ENCODE measurements around the gene C17orf78. TPM values are rescaled to one million over a fixed set of nuclear protein-coding genes. Genes with fewer than 3 reads are reported as not detected.

C17orf78 gene
- total and polyA plus RNA-seq, 2 of the 8 experiments (the other 6 are each of a cell fraction or from before 2014, with no cell fraction given): not detected

- TF ChIP-seq RNF2 (IDR thresholded peaks at IDR 0.05; ENCODE audit: borderline replicate concordance, low read depth, low read length, missing control alignments, poor library complexity, severe bottlenecking) (no peak), SP4 (IDR thresholded peaks at IDR 0.05; ENCODE audit: low read length) (0 out of 2 replicates have a peak, but pooled peaks have one; percentile 73), SUZ12 (IDR thresholded peaks at IDR 0.05; ENCODE audit: low read length) (no peak), NANOG (IDR thresholded peaks at IDR 0.05; ENCODE audit: insufficient read depth, low read depth, low read length, poor library complexity, severe bottlenecking) (no peak), GABPA (IDR thresholded peaks at IDR 0.05; ENCODE audit: borderline replicate concordance, insufficient read depth, low read length) (no peak), CHD2 (IDR thresholded peaks at IDR 0.05; ENCODE audit: low read length) (no peak), PHF8 (conservative IDR thresholded peaks at IDR 0.05; ENCODE audit: low read depth, low read length) (no peak), EGR1 (IDR thresholded peaks at IDR 0.05; ENCODE audit: borderline replicate concordance, low read depth, low read length) (no peak), CEBPB (IDR thresholded peaks at IDR 0.05; ENCODE audit: low read depth, low read length) (no peak), YY1 (IDR thresholded peaks at IDR 0.05; ENCODE audit: low read depth, low read length) (no peak), JUND (IDR thresholded peaks at IDR 0.05; ENCODE audit: low read length) (no peak), TEAD4 (IDR thresholded peaks at IDR 0.05; ENCODE audit: low read depth, low read length) (no peak), RXRA (IDR thresholded peaks at IDR 0.05; ENCODE audit: insufficient read depth, low read depth, low read length) (no peak), ZNF274 (IDR thresholded peaks at IDR 0.05; ENCODE audit: borderline replicate concordance, extremely low read depth, low read length) (no peak), E2F6 (IDR thresholded peaks at IDR 0.05) (no peak), BACH1 (IDR thresholded peaks at IDR 0.05; ENCODE audit: low read length) (0 out of 2 replicates have a peak, but pooled peaks have one; percentile 11), MAX (IDR thresholded peaks at IDR 0.05) (peak; percentile 85), POLR2AphosphoS5 (IDR thresholded peaks at IDR 0.05; ENCODE audit: low read depth, low read length) (peak; percentile 77), RFX5 (IDR thresholded peaks at IDR 0.05; ENCODE audit: borderline replicate concordance, low read depth, low read length) (no peak), BCL11A (IDR thresholded peaks at IDR 0.05; ENCODE audit: low read depth in 2 of 2, low read length in 2 of 2) (no peak), CBX5 (IDR thresholded peaks at IDR 0.05; ENCODE audit: low read depth, low read length) (no peak), SIRT6 (IDR thresholded peaks at IDR 0.05; ENCODE audit: low read length) (no peak), CBX8 (IDR thresholded peaks at IDR 0.05; ENCODE audit: borderline replicate concordance, low read depth, low read length) (no peak), JUN (IDR thresholded peaks at IDR 0.05; ENCODE audit: low read depth, low read length) (no peak), POLR2A (IDR thresholded peaks at IDR 0.05; ENCODE audit: control extremely low read depth in 1 of 2, low read depth in 2 of 2, low read length in 2 of 2) (peak; percentile 88 to 94)
Observed at GRCh38 chr17:37358098-37358829, 17.5 kb upstream of the C17orf78 start (continued).

Data from H1 (cell line).